Brain microvascular endothelial cell (primary cell): ENCODE measurements around the gene HS6ST2.

Source experiments
- DNase-seq: peaks from one replicate; pipeline ENCODE4 v3.0.0-alpha.2; 2020
- H3K27ac ChIP-seq: fragments of 250-450 bp; sonication (Bioruptor Pico); 2 replicates; pipeline ENCODE4 v1.5.1; 2020; ENCODE audit warnings: mild to moderate bottlenecking, moderate library complexity
- H3K27me3 ChIP-seq: fragments of 250-450 bp; sonication (Bioruptor Pico); replicated peaks from 2 replicates; pipeline ENCODE4 v1.5.1; 2020; ENCODE audit warnings: mild to moderate bottlenecking
- H3K36me3 ChIP-seq: fragments of 250-450 bp; sonication (Bioruptor Pico); replicated peaks from 2 replicates; pipeline ENCODE4 v1.5.1; 2020; ENCODE audit warnings: mild to moderate bottlenecking
- H3K4me3 ChIP-seq: 2 replicates; pipeline ENCODE4 v1.5.1; 2011; ENCODE audit warnings: low read depth, mild to moderate bottlenecking, control low read depth, low read length, moderate library complexity
- CTCF ChIP-seq: IDR thresholded peaks from 2 replicates; pipeline ENCODE4 v1.5.1; 2011; ENCODE audit warnings: low read depth, mild to moderate bottlenecking, moderate library complexity, low read length, control low read depth, inconsistent platforms; ENCODE audit errors: missing control alignments
- in situ Hi-C: cut with HindIII; loops from 2 replicates; pipeline ENCODE4 v1.10.0; 2017; ENCODE audit warnings: low sequenced_read_pairs, low pct_ligation_motif_present

The HS6ST2 gene

GRCh38 chrX:132848296-132848970 lies 110.0 kb downstream of the HS6ST2 start:
- H3K36me3 ChIP-seq, result no peaks in the 10 kb centered on the region
- TF ChIP-seq CTCF, result no peak
- no peak overlapping the region for H3K27ac ChIP-seq
- in situ Hi-C loops, result no loop called here
- no peak for DNase-seq
- no peak overlapping the region for H3K4me3 ChIP-seq
- H3K27me3 ChIP-seq, result no peaks in the 10 kb centered on the region

GRCh38 chrX:132843363-132843762 lies 115.1 kb downstream of the HS6ST2 start:
- no peak for DNase-seq
- TF ChIP-seq CTCF, result no peak
- H3K36me3 ChIP-seq, result no peaks in the 10 kb centered on the region
- no peak overlapping the region for H3K4me3 ChIP-seq
- no peaks in the 10 kb centered on the region for H3K27me3 ChIP-seq
- in situ Hi-C loops, result no loop called here
- no peak overlapping the region for H3K27ac ChIP-seq

- in situ Hi-C loops, result no loop called here
Measured at GRCh38 chrX:132842460-132843238, 115.8 kb downstream of the HS6ST2 start.

GRCh38 chrX:132837967-132838366 lies 120.5 kb downstream of the HS6ST2 start:
- in situ Hi-C loops, result no loop called here
- DNase-seq, result no peak
- Histone ChIP-seq H3K27me3 (no peaks in the 10 kb centered on the region), H3K27ac (no peak overlapping the region), H3K4me3 (no peak overlapping the region), H3K36me3 (no peaks in the 10 kb centered on the region)
- no peak for TF ChIP-seq CTCF

More at GRCh38 chrX:132842460-132843238, 115.8 kb downstream of the HS6ST2 start:
- Histone ChIP-seq H3K27ac (no peak overlapping the region), H3K27me3 (no peaks in the 10 kb centered on the region), H3K4me3 (no peak overlapping the region), H3K36me3 (no peaks in the 10 kb centered on the region)
- no peak for DNase-seq
- no peak for TF ChIP-seq CTCF

- Histone ChIP-seq H3K27ac (no peak overlapping the region), H3K27me3 (no peaks in the 10 kb centered on the region), H3K36me3 (no peaks in the 10 kb centered on the region), H3K4me3 (no peak overlapping the region)
- in situ Hi-C loops, result no loop called here
- no peak for TF ChIP-seq CTCF
- DNase-seq, result peak; percentile 27
Measured at GRCh38 chrX:132837126-132837525, 121.3 kb downstream of the HS6ST2 start.

GRCh38 chrX:132836471-132836870 lies 122.0 kb downstream of the HS6ST2 start:
- TF ChIP-seq CTCF, result no peak
- Histone ChIP-seq H3K36me3 (no peaks in the 10 kb centered on the region), H3K27ac (no peak overlapping the region), H3K27me3 (no peaks in the 10 kb centered on the region), H3K4me3 (no peak overlapping the region)
- in situ Hi-C loops, result no loop called here
- DNase-seq, result no peak
